Endothelial cell of umbilical vein (primary cell): ENCODE measurements around the gene CPVL. TPM values are rescaled to one million over a fixed set of nuclear protein-coding genes. Genes with fewer than 3 reads are reported as not detected.
A peak's percentile ranks its signal among the peaks of the same experiment; 100 is the strongest.

Experiments used
- BruUV-seq: library from RNA; stranded (reverse); fragments of 400-500 nt; replicated peaks from 2 replicates; lab custom pipeline; 2021; lab: Mats Ljungman, UMichigan
- CTCF ChIA-PET: fragments of 300-600, 350-600 bp; sonication (Branson Sonifier 250); formaldehyde crosslinking; loops from one replicate; lab custom pipeline; 2021; ENCODE audit warnings: antibody characterized with exemption, inconsistent platforms; lab: Charles Lee
- POLR2A ChIA-PET: fragments of 300-600, 350-600 bp; sonication (Branson Sonifier 250); formaldehyde crosslinking; loops from one replicate; lab custom pipeline; 2021; ENCODE audit warnings: antibody characterized with exemption, inconsistent platforms; lab: Charles Lee
- DNase-seq: peaks from one replicate; pipeline ENCODE4 v3.0.0-alpha.2; 2011; ENCODE audit warnings: low read depth, low spot score
- FAIRE-seq: peaks from 2 replicates; lab custom pipeline; 2011; peaks lifted over from hg19 to GRCh38; lab: Jason Lieb, UNC
- H2AFZ ChIP-seq: 2 replicates; pipeline ENCODE4 v1.6.0; 2012; ENCODE audit warnings: low read depth, low read length, control low read depth, inconsistent platforms
- H3K27ac ChIP-seq: 2 replicates; pipeline ENCODE4 v1.5.1; 2011; ENCODE audit warnings: low read depth, mild to moderate bottlenecking, control low read depth, low read length, moderate library complexity; ENCODE audit not compliant: insufficient read depth
- H3K27me3 ChIP-seq, 2 experiments: 2 replicates each; pipeline versions ENCODE4 v1.6.0 to v1.6.1; 2011; ENCODE audit warnings: low read length in 2 of 2, mixed read lengths in 1 of 2; ENCODE audit not compliant: control insufficient read depth in 2 of 2, insufficient read depth in 2 of 2
- H3K36me3 ChIP-seq, 2 experiments: 2 replicates in 1 of 2; 3 replicates in 1 of 2; pipeline ENCODE4 v1.5.1; 2011; ENCODE audit warnings: low read length in 2 of 2, mild to moderate bottlenecking in 1 of 2, moderate library complexity in 1 of 2; ENCODE audit not compliant: control insufficient read depth in 2 of 2, insufficient read depth in 2 of 2; ENCODE audit errors: extremely low read depth in 1 of 2
- H3K4me1 ChIP-seq: 3 replicates; pipeline ENCODE4 v1.5.1; 2011; ENCODE audit warnings: mild to moderate bottlenecking, low read length; ENCODE audit not compliant: control insufficient read depth, insufficient read depth; ENCODE audit errors: extremely low read depth
- H3K4me2 ChIP-seq: 2 replicates; pipeline ENCODE4 v1.6.1; 2011; ENCODE audit warnings: low read length, control low read depth, mixed read lengths; ENCODE audit not compliant: insufficient read depth
- H3K4me3 ChIP-seq, 3 experiments: fragments of 200-600 bp in 1 of 3; sonication (generic), shearing (Covaris generic) in 1 of 3; replicated peaks in 1 of 3; 2 replicates each; pipeline ENCODE4 v1.5.1; 2011 to 2016; ENCODE audit warnings: control low read depth in 3 of 3, low read length in 3 of 3, mild to moderate bottlenecking in 2 of 3, inconsistent platforms in 1 of 3, low read depth in 1 of 3, moderate library complexity in 1 of 3; ENCODE audit not compliant: insufficient read depth in 1 of 3
- H3K79me2 ChIP-seq: 2 replicates; pipeline ENCODE4 v1.6.0; 2012; ENCODE audit warnings: low read length, inconsistent platforms; ENCODE audit not compliant: control insufficient read depth, insufficient read depth
- H3K9ac ChIP-seq: replicated peaks from 2 replicates; pipeline ENCODE3; 2011; ENCODE audit warnings: low read length, control low read depth; ENCODE audit not compliant: insufficient read depth; ENCODE audit errors: extremely low read depth
- H3K9me1 ChIP-seq: replicated peaks from 3 replicates; pipeline ENCODE4 v1.6.0; 2011; ENCODE audit warnings: mild to moderate bottlenecking, low read length; ENCODE audit not compliant: control insufficient read depth, insufficient read depth; ENCODE audit errors: extremely low read depth
- H3K9me3 ChIP-seq: replicated peaks from 2 replicates; pipeline ENCODE4 v1.5.1; 2012; ENCODE audit warnings: low read length, inconsistent platforms; ENCODE audit not compliant: control insufficient read depth, insufficient read depth
- H4K20me1 ChIP-seq: replicated peaks from 2 replicates; pipeline ENCODE3; 2011; ENCODE audit warnings: mild to moderate bottlenecking, low read length; ENCODE audit not compliant: control insufficient read depth, insufficient read depth; ENCODE audit errors: extremely low read depth
- FOS ChIP-seq: IDR thresholded peaks from 2 replicates; pipeline ENCODE4 v1.6.1; 2011; ENCODE audit warnings: mild to moderate bottlenecking, low read length, moderate library complexity, borderline replicate concordance; ENCODE audit not compliant: insufficient read depth
- JUN ChIP-seq: IDR thresholded peaks from 2 replicates; pipeline ENCODE4 v1.6.1; 2011; ENCODE audit warnings: borderline replicate concordance, low read depth; ENCODE audit not compliant: insufficient read length, insufficient read depth
- MAX ChIP-seq: IDR thresholded peaks from 2 replicates; pipeline ENCODE4 v1.6.1; 2011; ENCODE audit not compliant: insufficient read depth, insufficient read length
- MYC ChIP-seq: IDR thresholded peaks from one replicate; pipeline ENCODE4 v1.6.1; 2011; ENCODE audit warnings: mild to moderate bottlenecking, low read depth, low read length
- POLR2A ChIP-seq: IDR thresholded peaks from 2 replicates; pipeline ENCODE4 v1.6.1; 2012; ENCODE audit warnings: low read depth, mild to moderate bottlenecking, control low read depth, low read length
- POLR2AphosphoS5 ChIP-seq: IDR thresholded peaks from 2 replicates; pipeline ENCODE4 v1.6.1; 2012; ENCODE audit warnings: low read depth, mild to moderate bottlenecking, control low read depth, low read length, moderate library complexity; ENCODE audit not compliant: insufficient read depth
- dilution Hi-C: fragments of 300-500 bp; cut with MboI; formaldehyde crosslinking; loops from one replicate; pipeline ENCODE4 v1.15.0; 2019; ENCODE audit warnings: low sequenced_read_pairs; ENCODE audit not compliant: extremely low pct_ligation_motif_present
- intact Hi-C: fragments of 100-400 bp; cut with micrococcal nuclease; formaldehyde crosslinking; loops from one replicate; pipeline ENCODE4 v1.10.0; 2022
- polyA plus RNA-seq, 4 experiments: library from polyadenylated mRNA; depleted of rRNA in 3 of 4; stranded (reverse) in 3 of 4; unstranded in 1 of 4; fragments of >200 nt; gene quantifications; 2 replicates each; pipeline versions ENCODE4 v1.2.1 to v1.2.3, GENCODE V29; 2011 to 2012; ENCODE audit warnings: missing spikeins in 1 of 4
- total RNA-seq: library from RNA; stranded (reverse); gene quantifications from 2 replicates; pipeline ENCODE4 v1.2.3, GENCODE V29; 2021

The CPVL gene
- total and polyA plus RNA-seq, 2 donors (not counting 3 experiments of a cell fraction or from before 2014, with no cell fraction given): 0.14 TPM; not detected in 1

GRCh38 chr7:29076631-29077030 is 69.7 kb downstream of the CPVL start:
- no peaks in the 10 kb centered on the region for H3K9me1 ChIP-seq
- H3K9ac ChIP-seq: no peak overlapping the region
- POLR2A ChIA-PET: no interaction called here
- no TSS peak for BruUV-seq
- no peak overlapping the region for H3K4me2 ChIP-seq
- no peak overlapping the region for H3K27ac ChIP-seq
- H3K4me1 ChIP-seq: no peaks in the 10 kb centered on the region
- CTCF ChIA-PET: interaction anchor here (0.8 to 2.5 kb wide), 9 partner anchors 10 to 155 kb away, joined by 3 to 16 read pairs (median 4); no protein-coding TSS in a partner anchor
- intact Hi-C loops (no loop called here), dilution Hi-C loops (no loop called here)
- FAIRE-seq: no peak
- H3K36me3 ChIP-seq: no peaks in the 10 kb centered on the region
- no peak for DNase-seq
- no peaks in the 10 kb centered on the region for H3K79me2 ChIP-seq
- H3K9me3 ChIP-seq: no peaks in the 10 kb centered on the region
- peaks cover 2 to 6% of the 10 kb centered on the region in 2 experiments for H3K27me3 ChIP-seq
- no peaks in the 10 kb centered on the region for H4K20me1 ChIP-seq
- H3K4me3 ChIP-seq: no peak overlapping the region
- TF ChIP-seq MYC (no peak), FOS (no peak), MAX (no peak), POLR2A (no peak), POLR2AphosphoS5 (no peak)
- no peak overlapping the region for H2AFZ ChIP-seq

GRCh38 chr7:29075606-29076005 is 70.7 kb downstream of the CPVL start:
- DNase-seq (no peak), FAIRE-seq (no peak)
- dilution Hi-C loops (no loop called here), intact Hi-C loops (no loop called here)
- Histone ChIP-seq H4K20me1 (no peaks in the 10 kb centered on the region), H3K4me3 (no peak overlapping the region), H2AFZ (no peak overlapping the region), H3K36me3 (no peaks in the 10 kb centered on the region), H3K27me3 (peaks cover under 1 to 4% of the 10 kb centered on the region in 2 experiments), H3K4me1 (no peaks in the 10 kb centered on the region), H3K9me1 (no peaks in the 10 kb centered on the region), H3K9me3 (no peaks in the 10 kb centered on the region), H3K4me2 (no peak overlapping the region), H3K9ac (no peak overlapping the region), H3K79me2 (no peaks in the 10 kb centered on the region), H3K27ac (no peak overlapping the region)
- TF ChIP-seq MAX: no peak
- peak; percentile 20 for TF ChIP-seq FOS
- no peak for TF ChIP-seq POLR2AphosphoS5
- TF ChIP-seq JUN: no peak
- POLR2A ChIA-PET: no interaction called here
- no TSS peak for BruUV-seq
- CTCF ChIA-PET: interaction anchor here (2.5 kb wide), 1 partner anchor 149 kb away, joined by 16 read pairs; no protein-coding TSS in a partner anchor
